Upper lobe of right lung (tissue), 1 donor: ENCODE data around the gene ARHGAP42. TPM values are rescaled to one million over a fixed set of nuclear protein-coding genes. Genes with fewer than 3 reads are reported as not detected.

Experiments used
- ATAC-seq: fragments of 200-7000 bp; cut with Tn5 transposase; one replicate; pipeline ENCODE4 v1.9.1; 2020; ENCODE audit warnings: mild to moderate bottlenecking, moderate library complexity
- DNase-seq: peaks from one replicate; pipeline ENCODE4 v3.0.0-alpha.2; 2020
- H3K27ac ChIP-seq: fragments of 200-600 bp; one replicate; pipeline ENCODE4 v1.8.0; 2022
- H3K27me3 ChIP-seq: fragments of 200-600 bp; one replicate; pipeline ENCODE4 v1.8.0; 2022; ENCODE audit warnings: mild to moderate bottlenecking
- H3K36me3 ChIP-seq: fragments of 200-600 bp; one replicate; pipeline ENCODE4 v1.8.0; 2022
- H3K4me1 ChIP-seq: fragments of 200-600 bp; one replicate; pipeline ENCODE4 v1.8.0; 2022
- H3K4me3 ChIP-seq: fragments of 200-600 bp; one replicate; pipeline ENCODE4 v1.8.0; 2022; ENCODE audit warnings: mild to moderate bottlenecking
- H3K9me3 ChIP-seq: fragments of 200-600 bp; one replicate; pipeline ENCODE4 v1.8.0; 2022
- intact Hi-C: fragments of 100-400 bp; cut with DNase I; formaldehyde crosslinking; loops from one replicate; pipeline ENCODE4 v1.11.0; 2022
- total RNA-seq: library from RNA; stranded (reverse); fragmentation: NEBNext Ultra II Directional; extraction: Animal tissue kit (Norgen Biotek cat#: 25700); gene quantifications from one replicate; pipeline ENCODE4 v1.2.1, GENCODE V29; 2021
- TF ChIP-seq, protein P1 (sequence below): fragments of 200-600 bp; IDR thresholded peaks from one replicate; pipeline ENCODE4 v1.8.0; 2022; ENCODE audit warnings: antibody characterized with exemption
- donor health status: DM: no; HTN: yes; CAD: no; lungs with severe emphysema.

ARHGAP42 gene
- total RNA-seq, 1 donor from 2014 or later, result 19.8 TPM

DNA sequence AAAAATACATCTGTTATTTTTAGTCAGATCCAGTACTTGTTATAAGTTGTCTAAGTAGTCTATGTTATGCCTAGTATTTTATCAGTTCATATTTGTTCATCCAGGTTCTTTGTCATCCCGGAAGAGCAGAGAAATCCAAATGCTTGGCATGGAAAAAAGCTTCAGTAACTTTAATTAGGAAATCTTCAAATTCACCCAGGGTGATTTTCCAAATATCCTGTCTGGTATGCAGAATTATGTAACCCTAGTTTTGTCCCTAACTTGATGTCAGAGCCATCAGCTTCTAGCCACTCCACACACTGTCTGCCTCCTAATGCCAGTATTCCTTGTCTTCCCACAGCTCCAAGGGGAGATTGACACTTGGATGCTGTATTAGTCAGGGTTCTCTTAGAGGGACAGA is 216.2 kb downstream of the ARHGAP42 start:
- ATAC-seq, result no peak
- Histone ChIP-seq H3K27me3 (no peaks in the 10 kb centered on the region), H3K9me3 (no peaks in the 10 kb centered on the region), H3K36me3 (no peaks in the 10 kb centered on the region), H3K27ac (no peak overlapping the region), H3K4me3 (no peak overlapping the region), H3K4me1 (no peaks in the 10 kb centered on the region)
- intact Hi-C loops, result no loop called here
- DNase-seq, result no peak
- TF ChIP-seq, protein P1, sequence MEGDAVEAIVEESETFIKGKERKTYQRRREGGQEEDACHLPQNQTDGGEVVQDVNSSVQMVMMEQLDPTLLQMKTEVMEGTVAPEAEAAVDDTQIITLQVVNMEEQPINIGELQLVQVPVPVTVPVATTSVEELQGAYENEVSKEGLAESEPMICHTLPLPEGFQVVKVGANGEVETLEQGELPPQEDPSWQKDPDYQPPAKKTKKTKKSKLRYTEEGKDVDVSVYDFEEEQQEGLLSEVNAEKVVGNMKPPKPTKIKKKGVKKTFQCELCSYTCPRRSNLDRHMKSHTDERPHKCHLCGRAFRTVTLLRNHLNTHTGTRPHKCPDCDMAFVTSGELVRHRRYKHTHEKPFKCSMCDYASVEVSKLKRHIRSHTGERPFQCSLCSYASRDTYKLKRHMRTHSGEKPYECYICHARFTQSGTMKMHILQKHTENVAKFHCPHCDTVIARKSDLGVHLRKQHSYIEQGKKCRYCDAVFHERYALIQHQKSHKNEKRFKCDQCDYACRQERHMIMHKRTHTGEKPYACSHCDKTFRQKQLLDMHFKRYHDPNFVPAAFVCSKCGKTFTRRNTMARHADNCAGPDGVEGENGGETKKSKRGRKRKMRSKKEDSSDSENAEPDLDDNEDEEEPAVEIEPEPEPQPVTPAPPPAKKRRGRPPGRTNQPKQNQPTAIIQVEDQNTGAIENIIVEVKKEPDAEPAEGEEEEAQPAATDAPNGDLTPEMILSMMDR, result no peak

DNA sequence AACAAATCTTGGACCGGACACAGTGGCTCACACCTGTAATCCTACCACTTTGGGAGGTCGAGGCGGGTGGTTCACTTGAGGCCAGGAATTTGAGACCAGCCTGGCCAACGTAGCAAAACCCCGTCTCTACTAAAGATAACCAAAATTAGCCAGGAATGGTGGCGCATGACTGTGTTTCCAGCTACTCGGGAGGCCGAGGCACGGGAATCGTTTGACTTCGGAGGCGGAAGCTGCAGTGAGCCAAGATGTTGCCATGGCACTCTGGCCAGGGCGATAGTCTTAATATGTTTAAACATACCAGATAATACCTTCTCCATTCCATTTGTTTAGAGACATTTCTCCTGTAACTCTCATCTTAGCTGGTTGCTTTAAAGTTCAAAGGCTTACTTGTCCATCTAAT is 218.6 kb downstream of the ARHGAP42 start:
- H3K9me3 ChIP-seq, result no peaks in the 10 kb centered on the region
- intact Hi-C loops, result no loop called here
- ATAC-seq (no peak), DNase-seq (no peak)
- no peaks in the 10 kb centered on the region for H3K36me3 ChIP-seq
- no peak overlapping the region for H3K27ac ChIP-seq
- no peaks in the 10 kb centered on the region for H3K4me1 ChIP-seq
- TF ChIP-seq, protein P1, result no peak
- no peaks in the 10 kb centered on the region for H3K27me3 ChIP-seq
- H3K4me3 ChIP-seq, result no peak overlapping the region

DNA sequence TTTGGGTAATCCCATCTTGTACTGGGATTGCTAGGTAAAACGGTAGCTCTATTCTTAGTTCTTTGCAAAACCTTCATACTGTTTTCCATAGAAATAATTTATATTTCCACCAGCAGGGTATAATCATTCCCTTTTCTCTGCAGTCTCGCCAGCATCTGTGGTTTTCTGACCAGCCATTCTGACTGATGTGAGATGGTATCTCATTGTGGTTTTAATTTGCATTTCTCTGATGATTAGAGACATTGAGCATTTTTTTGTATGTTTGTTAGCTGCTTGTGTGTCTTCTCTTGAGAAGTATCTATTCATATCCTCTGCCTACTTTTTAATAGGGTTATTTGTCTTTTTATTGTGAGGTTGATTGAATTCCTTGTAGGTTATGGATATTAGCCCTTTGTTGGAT is 221.7 kb downstream of the ARHGAP42 start:
- TF ChIP-seq, protein P1, result no peak
- Histone ChIP-seq H3K27me3 (no peaks in the 10 kb centered on the region), H3K36me3 (no peaks in the 10 kb centered on the region), H3K4me3 (no peak overlapping the region), H3K27ac (no peak overlapping the region), H3K4me1 (no peaks in the 10 kb centered on the region), H3K9me3 (no peaks in the 10 kb centered on the region)
- no peak for DNase-seq
- intact Hi-C loops, result no loop called here
- no peak for ATAC-seq

GRCh38 chr11:100910808-100911207 is 223.7 kb downstream of the ARHGAP42 start:
- Histone ChIP-seq H3K4me3 (no peak overlapping the region), H3K27ac (no peak overlapping the region), H3K36me3 (no peaks in the 10 kb centered on the region), H3K4me1 (no peaks in the 10 kb centered on the region), H3K27me3 (no peaks in the 10 kb centered on the region), H3K9me3 (no peaks in the 10 kb centered on the region)
- no peak for DNase-seq
- no peak for ATAC-seq
- TF ChIP-seq, protein P1, result no peak
- intact Hi-C loops, result no loop called here

DNA sequence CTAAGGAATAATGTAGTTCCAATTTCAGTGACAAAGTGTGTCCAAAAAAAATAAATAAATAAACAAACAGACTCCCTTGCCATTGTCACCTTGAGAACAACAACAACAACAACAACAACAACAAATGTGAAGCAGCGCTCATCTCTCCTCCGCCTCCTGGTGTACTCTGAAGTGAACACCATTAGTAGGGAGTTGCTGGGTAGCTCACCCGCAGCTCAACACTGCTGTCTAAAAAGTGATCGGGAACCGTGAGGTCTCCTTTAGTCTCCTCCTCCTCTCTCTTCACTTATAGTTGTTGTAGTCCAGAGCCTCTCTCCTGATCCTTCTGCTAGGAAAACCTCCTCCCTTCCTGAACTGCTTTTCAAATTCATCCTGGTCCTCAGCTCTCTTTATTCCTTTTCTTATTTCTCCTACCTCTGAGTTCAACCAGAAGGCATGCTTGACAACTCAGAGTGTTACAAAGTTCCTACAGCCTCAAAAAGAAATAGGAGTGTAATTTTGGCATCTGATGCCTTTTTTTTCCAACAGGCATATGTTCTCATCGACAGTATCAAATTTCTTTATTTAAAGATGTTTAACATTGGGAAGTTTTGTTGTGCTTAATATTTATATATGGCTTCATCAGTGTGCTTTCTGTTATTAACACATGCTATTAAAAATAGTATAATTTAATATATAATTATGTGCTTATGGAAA is 227.5 kb downstream of the ARHGAP42 start:
- Histone ChIP-seq H3K36me3 (no peaks in the 10 kb centered on the region), H3K27ac (no peak overlapping the region), H3K27me3 (no peaks in the 10 kb centered on the region), H3K9me3 (no peaks in the 10 kb centered on the region), H3K4me1 (no peaks in the 10 kb centered on the region), H3K4me3 (no peak overlapping the region)
- intact Hi-C loops, result no loop called here
- ATAC-seq, result no peak
- no peak for DNase-seq
- TF ChIP-seq, protein P1, result no peak
